NOMO-1 (cell line): ENCODE data around the gene PRKX.
"Not testable (repeated sequence)": the region's sequence is repeated elsewhere in the genome, so short reads cannot be mapped to it uniquely, and the experiment has no call there.

ENCODE experiments used
- DNase-seq, 2 experiments: peaks; one replicate each; lab custom pipeline; 2025; ENCODE audit not compliant: unreplicated experiment in 2 of 2; lab: John Stamatoyannopoulos, UW

The PRKX gene

GRCh38 chrX:3713225-3713936 is at the start of gene PRKX:
TSS of gene PRKX (minus strand) at chrX:3713649. CDS start at chrX:3713253, 396 bp downstream.
- DNase-seq = peak; percentile 62 to 75

GRCh38 chrX:3763111-3763510 is 49.7 kb upstream of the PRKX start:
- DNase-seq = peak in 1 of 2 experiments; percentile 67

- no peak for DNase-seq
These were observed 44.1 kb upstream of the PRKX start for GRCh38 chrX:3757510-3758025.

GRCh38 chrX:3748052-3748559 is 34.7 kb upstream of the PRKX start:
- no peak for DNase-seq

GRCh38 chrX:3743801-3744439 is 30.5 kb upstream of the PRKX start:
- no peak for DNase-seq

- DNase-seq = not testable (repeated sequence)
These were observed 27.5 kb upstream of the PRKX start for GRCh38 chrX:3740946-3741345.

GRCh38 chrX:3738509-3738908 is 25.1 kb upstream of the PRKX start:
- no peak for DNase-seq

GRCh38 chrX:3736536-3736935 is 23.1 kb upstream of the PRKX start:
- not testable (repeated sequence) for DNase-seq

GRCh38 chrX:3735891-3736290 is 22.4 kb upstream of the PRKX start:
- DNase-seq = not testable (repeated sequence)

- DNase-seq = not testable (repeated sequence)
These were observed 21.0 kb upstream of the PRKX start for GRCh38 chrX:3734456-3734855.

GRCh38 chrX:3733043-3733430 is 19.6 kb upstream of the PRKX start:
- no peak for DNase-seq

- not testable (repeated sequence) for DNase-seq
These were observed 19.0 kb upstream of the PRKX start for GRCh38 chrX:3732326-3733042.

GRCh38 chrX:3728454-3728853 is 15.0 kb upstream of the PRKX start:
- no peak for DNase-seq

- DNase-seq = not testable (repeated sequence)
These were observed 10.0 kb upstream of the PRKX start for GRCh38 chrX:3723460-3723859.

GRCh38 chrX:3717742-3718420 is 4.4 kb upstream of the PRKX start:
- DNase-seq = no peak

GRCh38 chrX:3715921-3716320 is 2.5 kb upstream of the PRKX start:
- DNase-seq = no peak

- DNase-seq = not testable (repeated sequence)
These were observed 1.4 kb upstream of the PRKX start for GRCh38 chrX:3714706-3715479.

- DNase-seq = no peak
These were observed 537 bp upstream of the PRKX start for GRCh38 chrX:3713937-3714434.

- DNase-seq = no peak
These were observed 602 bp downstream of the PRKX start for GRCh38 chrX:3712870-3713224.
